SU-DHL-6 (cell line): ENCODE data around the gene MCMBP.
"Not testable (repeated sequence)": the region's sequence is repeated elsewhere in the genome, so short reads cannot be mapped to it uniquely, and the experiment has no call there.

ENCODE experiments used
- H2AFZ ChIP-seq: fragments of 200-600 bp; sonication (generic); 2 replicates; pipeline ENCODE4 v1.6.1; 2014; ENCODE audit warnings: low read depth, mild to moderate bottlenecking, moderate library complexity, mixed read lengths, antibody characterized with exemption, low read length; ENCODE audit not compliant: severe bottlenecking
- H3F3A ChIP-seq: fragments of 200-600 bp; shearing (Covaris generic); 2 replicates; pipeline ENCODE4 v1.6.0; 2016; ENCODE audit warnings: antibody characterized with exemption, mild to moderate bottlenecking; ENCODE audit not compliant: insufficient read depth
- H3K27ac ChIP-seq: fragments of 200-600 bp; sonication (generic); 2 replicates; pipeline ENCODE4 v1.5.1; 2016; ENCODE audit warnings: low read depth, mild to moderate bottlenecking, low read length, moderate library complexity, mixed read lengths
- H3K27me3 ChIP-seq: fragments of 200-600 bp; sonication (generic), shearing (Covaris generic); 2 replicates; pipeline ENCODE4 v1.6.0; 2014; ENCODE audit warnings: mild to moderate bottlenecking, low read length
- H3K36me3 ChIP-seq: fragments of 200-600 bp; sonication (generic); 2 replicates; pipeline ENCODE4 v1.6.1; 2014; ENCODE audit warnings: mild to moderate bottlenecking, low read length, mixed read lengths
- H3K4me2 ChIP-seq: fragments of 300-600, 200-600 bp; shearing (Covaris generic), sonication (generic); 2 replicates; pipeline ENCODE4 v1.6.0; 2014; ENCODE audit warnings: low read length, low read depth, mild to moderate bottlenecking; ENCODE audit not compliant: poor library complexity, severe bottlenecking
- H3K4me3 ChIP-seq: fragments of 200-600 bp; sonication (generic); 2 replicates; pipeline ENCODE4 v1.5.1; 2014; ENCODE audit warnings: antibody characterized with exemption, low read length, mild to moderate bottlenecking, mixed read lengths; ENCODE audit not compliant: insufficient read depth, poor library complexity, severe bottlenecking
- H3K79me2 ChIP-seq: fragments of 200-600 bp; sonication (generic); 2 replicates; pipeline ENCODE4 v1.6.1; 2014; ENCODE audit warnings: mild to moderate bottlenecking, low read length, moderate library complexity; ENCODE audit not compliant: insufficient read depth
- H3K9ac ChIP-seq: fragments of 200-600 bp; sonication (generic); 2 replicates; pipeline ENCODE4 v1.7.0; 2014; ENCODE audit warnings: mild to moderate bottlenecking, low read length
- H3K9me2 ChIP-seq: fragments of 200-600 bp; sonication (generic); replicated peaks from 2 replicates; pipeline ENCODE4 v1.6.1; 2014; ENCODE audit warnings: low read length; ENCODE audit not compliant: insufficient read depth
- H3K9me3 ChIP-seq: fragments of 200-600 bp; sonication (generic); 2 replicates; pipeline ENCODE4 v1.6.1; 2014; ENCODE audit warnings: low read length, mixed read lengths; ENCODE audit not compliant: insufficient read depth
- H4K20me1 ChIP-seq: fragments of 200-600 bp; sonication (generic); 2 replicates; pipeline ENCODE4 v1.6.1; 2014; ENCODE audit warnings: low read depth, mild to moderate bottlenecking, antibody characterized with exemption, low read length, moderate library complexity, mixed read lengths
- CTCF ChIP-seq: fragments of 200-600 bp; sonication (generic); IDR thresholded peaks from one replicate; pipeline ENCODE4 v1.5.1; 2017; ENCODE audit warnings: antibody characterized with exemption, mild to moderate bottlenecking, low read length, moderate library complexity; ENCODE audit not compliant: insufficient read depth, poor library complexity, severe bottlenecking
- EZH2phosphoT487 ChIP-seq: fragments of 200-600 bp; sonication (generic), shearing (Covaris generic); conservative IDR thresholded peaks from 2 replicates; pipeline ENCODE4 v1.6.1; 2018; ENCODE audit warnings: mild to moderate bottlenecking, antibody characterized with exemption, low read length, moderate library complexity, mixed read lengths

Gene MCMBP

GRCh38 chr10:119889201-119889600 lies 16.6 kb upstream of the MCMBP start:
- H3K27ac ChIP-seq, H3K36me3 ChIP-seq, H3K9ac ChIP-seq: not testable (repeated sequence)

GRCh38 chr10:119888715-119889114 lies 16.1 kb upstream of the MCMBP start:
- peaks cover 18% of the 10 kb centered on the region for H3K79me2 ChIP-seq
- not testable (repeated sequence) for H3K9me2 ChIP-seq

More at GRCh38 chr10:119889201-119889600, 16.6 kb upstream of the MCMBP start:
- not testable (repeated sequence) for H3K27me3 ChIP-seq, H3K9me3 ChIP-seq, H3K9me2 ChIP-seq, H3K4me2 ChIP-seq, H2AFZ ChIP-seq, H3K4me3 ChIP-seq, H4K20me1 ChIP-seq, H3F3A ChIP-seq
- H3K79me2 ChIP-seq = peaks cover 23% of the 10 kb centered on the region

GRCh38 chr10:119886070-119886469 lies 13.4 kb upstream of the MCMBP start:
- not testable (repeated sequence) for H3K9me3 ChIP-seq, H4K20me1 ChIP-seq, H3K27me3 ChIP-seq, H3K9ac ChIP-seq, H3F3A ChIP-seq, H3K27ac ChIP-seq, H3K9me2 ChIP-seq, H3K4me2 ChIP-seq, H3K79me2 ChIP-seq, H3K4me3 ChIP-seq, H2AFZ ChIP-seq, H3K36me3 ChIP-seq

More at GRCh38 chr10:119888715-119889114, 16.1 kb upstream of the MCMBP start:
- not testable (repeated sequence) for H3F3A ChIP-seq, H3K9ac ChIP-seq, H3K9me3 ChIP-seq, H3K36me3 ChIP-seq, H2AFZ ChIP-seq, H4K20me1 ChIP-seq, H3K27me3 ChIP-seq, H3K27ac ChIP-seq, H3K4me3 ChIP-seq, H3K4me2 ChIP-seq

DNA sequence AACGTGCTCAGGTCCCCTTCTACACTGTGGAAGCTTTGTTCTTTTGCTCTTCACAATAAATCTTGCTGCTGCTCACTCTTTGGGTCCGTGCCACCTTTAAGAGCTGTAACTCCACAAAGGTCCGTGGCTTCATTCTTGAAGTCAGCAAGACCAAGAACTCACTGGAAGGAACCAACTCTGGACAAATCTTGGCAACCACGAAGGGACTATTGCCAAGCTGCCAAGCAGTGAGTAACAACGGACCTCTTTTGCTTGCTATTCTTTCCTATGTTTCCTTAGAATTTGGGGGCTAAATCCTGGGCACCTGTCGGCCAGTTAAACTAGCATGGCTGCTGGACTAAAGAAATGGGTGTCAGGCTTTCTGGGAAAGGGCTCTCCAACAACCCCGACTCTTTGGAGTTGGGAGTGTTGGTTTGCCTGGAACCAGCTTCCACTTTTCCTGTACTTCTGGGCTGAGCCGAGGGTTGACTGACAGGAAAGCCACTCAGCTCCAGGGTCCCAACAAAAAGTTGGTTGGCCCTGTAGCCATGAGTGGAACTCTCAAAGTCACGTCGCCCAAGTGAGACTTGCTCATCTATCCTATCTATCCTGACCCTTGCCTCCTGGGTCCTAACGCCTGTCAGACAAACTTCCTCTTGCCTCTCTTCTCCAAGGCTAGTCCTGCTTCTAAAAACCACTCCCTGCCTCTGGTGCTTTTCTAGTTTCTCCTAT lies 11.4 kb upstream of the MCMBP start:
- not testable (repeated sequence) for H3K4me2 ChIP-seq

GRCh38 chr10:119878524-119878923 lies 5.9 kb upstream of the MCMBP start:
- H3K4me3 ChIP-seq = no peak overlapping the region
- no peaks in the 10 kb centered on the region for H4K20me1 ChIP-seq
- no peak overlapping the region for H3K9ac ChIP-seq
- no peaks in the 10 kb centered on the region for H3K79me2 ChIP-seq
- no peak for TF ChIP-seq CTCF
- no peak for TF ChIP-seq EZH2phosphoT487
- no peak overlapping the region for H3K4me2 ChIP-seq
- H3K9me3 ChIP-seq = no peaks in the 10 kb centered on the region
- no peaks in the 10 kb centered on the region for H3K9me2 ChIP-seq
- H3K27ac ChIP-seq = no peak overlapping the region
- H2AFZ ChIP-seq = no peak overlapping the region
- no peaks in the 10 kb centered on the region for H3K27me3 ChIP-seq
- no peaks in the 10 kb centered on the region for H3F3A ChIP-seq
- H3K36me3 ChIP-seq = no peaks in the 10 kb centered on the region

More for the DNA sequence above, 11.4 kb upstream of the MCMBP start:
- not testable (repeated sequence) for H3K36me3 ChIP-seq, H3K9me3 ChIP-seq, H3K4me3 ChIP-seq, H2AFZ ChIP-seq, H3K27me3 ChIP-seq, H3F3A ChIP-seq, H4K20me1 ChIP-seq, H3K27ac ChIP-seq, H3K9ac ChIP-seq, H3K79me2 ChIP-seq, H3K9me2 ChIP-seq
